ENCODE measurements around the gene EPS8L2. TPM values are rescaled to one million over a fixed set of nuclear protein-coding genes. Genes with fewer than 3 reads are reported as not detected.

EPS8L2 gene
- total and polyA plus RNA-seq, 2 donors: 3.9 to 28.8 TPM

GRCh38 chr11:693415-693831 lies 12.6 kb upstream of the EPS8L2 start:
- Histone ChIP-seq H3K36me3 (ENCODE audit: control insufficient read depth in 2 of 2, insufficient read depth in 2 of 2, low read length in 1 of 2) (peaks cover 20% of the 10 kb centered on the region in 2 donors), H3K27ac (ENCODE audit: low read depth in 1 of 2, low read length in 1 of 2) (peak overlapping the region; percentile 15 to 73), H3K4me3 (ENCODE audit: low read length in 2 of 2) (peak overlapping the region in 1 of 2 donors; percentile 24), H3K4me1 (ENCODE audit: control insufficient read depth in 2 of 2, insufficient read depth in 2 of 2, low read length in 2 of 2) (peaks cover 19 to 72% of the 10 kb centered on the region in 2 donors), H3K27me3 (ENCODE audit: control insufficient read depth in 2 of 2, insufficient read depth in 1 of 2, low read length in 1 of 2) (no peaks in the 10 kb centered on the region), H3K9me3 (ENCODE audit: control insufficient read depth in 2 of 2, insufficient read depth in 1 of 2, low read length in 1 of 2) (peaks cover 0 to 2% of the 10 kb centered on the region in 2 donors)
- no peak for DNase-seq (ENCODE audit: low read depth in 6 of 9, low spot score in 9 of 9)
- 77% methylated on average over 13 of the region's 13 CpGs for WGBS

- Histone ChIP-seq H3K36me3 (ENCODE audit: control insufficient read depth in 2 of 2, insufficient read depth in 2 of 2, low read length in 1 of 2) (peaks cover 18% of the 10 kb centered on the region in 2 donors), H3K27me3 (ENCODE audit: control insufficient read depth in 2 of 2, insufficient read depth in 1 of 2, low read length in 1 of 2) (no peaks in the 10 kb centered on the region), H3K4me3 (ENCODE audit: low read length in 2 of 2) (peak overlapping the region; percentile 24 to 82), H3K27ac (ENCODE audit: low read depth in 1 of 2, low read length in 1 of 2) (peak overlapping the region; percentile 3 to 73), H3K4me1 (ENCODE audit: control insufficient read depth in 2 of 2, insufficient read depth in 2 of 2, low read length in 2 of 2) (peaks cover 19 to 69% of the 10 kb centered on the region in 2 donors), H3K9me3 (ENCODE audit: control insufficient read depth in 2 of 2, insufficient read depth in 1 of 2, low read length in 1 of 2) (peaks cover 0 to 2% of the 10 kb centered on the region in 2 donors)
- WGBS: 68% methylated on average over 15 of the region's 15 CpGs
- DNase-seq (ENCODE audit: low read depth in 6 of 9, low spot score in 9 of 9): no peak
These were observed 12.0 kb upstream of the EPS8L2 start for GRCh38 chr11:693887-694562.

- WGBS: 3% methylated on average over 103 of the region's 103 CpGs
- H3K9me3 ChIP-seq (ENCODE audit: control insufficient read depth in 2 of 2, insufficient read depth in 1 of 2, low read length in 1 of 2): peaks cover 0 to 2% of the 10 kb centered on the region in 2 donors
- no peaks in the 10 kb centered on the region for H3K27me3 ChIP-seq (ENCODE audit: control insufficient read depth in 2 of 2, insufficient read depth in 1 of 2, low read length in 1 of 2)
- H3K27ac ChIP-seq (ENCODE audit: low read depth in 1 of 2, low read length in 1 of 2): peak within 1 kb of the TSS; percentile 100
- peak within 1 kb of the TSS; percentile 82 to 95 for H3K4me3 ChIP-seq (ENCODE audit: low read length in 2 of 2)
- peaks cover 14 to 19% of the 10 kb centered on the region in 2 donors for H3K36me3 ChIP-seq (ENCODE audit: control insufficient read depth in 2 of 2, insufficient read depth in 2 of 2, low read length in 1 of 2)
- H3K4me1 ChIP-seq (ENCODE audit: control insufficient read depth in 2 of 2, insufficient read depth in 2 of 2, low read length in 2 of 2): peaks cover 19 to 64% of the 10 kb centered on the region in 2 donors
- DNase-seq (ENCODE audit: low read depth in 6 of 9, low spot score in 9 of 9): peak; percentile 90 to 98 (median 97)
These were observed 11.3 kb upstream of the EPS8L2 start, which contains the start of gene DEAF1 for GRCh38 chr11:694563-695287. Gene DEAF1 (minus strand): TSS chr11:695222. CDS start chr11:695047, 175 bp downstream.

- H3K4me1 ChIP-seq (ENCODE audit: control insufficient read depth in 2 of 2, insufficient read depth in 2 of 2, low read length in 2 of 2): peaks cover 19 to 62% of the 10 kb centered on the region in 2 donors
These were observed 10.8 kb upstream of the EPS8L2 start for GRCh38 chr11:695288-695537.

GRCh38 chr11:695538-696248 lies 10.3 kb upstream of the EPS8L2 start, which contains the start of gene TMEM80:
Gene TMEM80 (plus strand): TSS chr11:695816. CDS start chr11:695828, 12 bp downstream.
- Histone ChIP-seq H3K27ac (ENCODE audit: low read depth in 1 of 2, low read length in 1 of 2) (peak within 1 kb of the TSS; percentile 100), H3K36me3 (ENCODE audit: control insufficient read depth in 2 of 2, insufficient read depth in 2 of 2, low read length in 1 of 2) (peaks cover 15 to 22% of the 10 kb centered on the region in 2 donors), H3K9me3 (ENCODE audit: control insufficient read depth in 2 of 2, insufficient read depth in 1 of 2, low read length in 1 of 2) (peaks cover 0 to 2% of the 10 kb centered on the region in 2 donors), H3K27me3 (ENCODE audit: control insufficient read depth in 2 of 2, insufficient read depth in 1 of 2, low read length in 1 of 2) (no peaks in the 10 kb centered on the region), H3K4me3 (ENCODE audit: low read length in 2 of 2) (peak within 1 kb of the TSS; percentile 82 to 95), H3K4me1 (ENCODE audit: control insufficient read depth in 2 of 2, insufficient read depth in 2 of 2, low read length in 2 of 2) (peaks cover 19 to 58% of the 10 kb centered on the region in 2 donors)
- DNase-seq (ENCODE audit: low read depth in 6 of 9, low spot score in 9 of 9): peak; percentile 78 to 97 (median 90)
- under 1% methylated on average over 101 of the region's 101 CpGs for WGBS

More at GRCh38 chr11:695288-695537, 10.8 kb upstream of the EPS8L2 start:
- Histone ChIP-seq H3K36me3 (ENCODE audit: control insufficient read depth in 2 of 2, insufficient read depth in 2 of 2, low read length in 1 of 2) (peaks cover 15 to 20% of the 10 kb centered on the region in 2 donors), H3K4me3 (ENCODE audit: low read length in 2 of 2) (peak overlapping the region; percentile 82 to 95), H3K9me3 (ENCODE audit: control insufficient read depth in 2 of 2, insufficient read depth in 1 of 2, low read length in 1 of 2) (peaks cover 0 to 2% of the 10 kb centered on the region in 2 donors), H3K27me3 (ENCODE audit: control insufficient read depth in 2 of 2, insufficient read depth in 1 of 2, low read length in 1 of 2) (no peaks in the 10 kb centered on the region), H3K27ac (ENCODE audit: low read depth in 1 of 2, low read length in 1 of 2) (peak overlapping the region; percentile 100)
- DNase-seq (ENCODE audit: low read depth in 6 of 9, low spot score in 9 of 9): no peak
- WGBS: under 1% methylated on average over 25 of the region's 25 CpGs

GRCh38 chr11:696955-697491 lies 9.0 kb upstream of the EPS8L2 start:
- Histone ChIP-seq H3K27me3 (ENCODE audit: control insufficient read depth in 2 of 2, insufficient read depth in 1 of 2, low read length in 1 of 2) (no peaks in the 10 kb centered on the region), H3K27ac (ENCODE audit: low read depth in 1 of 2, low read length in 1 of 2) (peak overlapping the region in 1 of 2 donors; percentile 43), H3K4me1 (ENCODE audit: control insufficient read depth in 2 of 2, insufficient read depth in 2 of 2, low read length in 2 of 2) (peaks cover 19 to 45% of the 10 kb centered on the region in 2 donors), H3K4me3 (ENCODE audit: low read length in 2 of 2) (no peak overlapping the region), H3K9me3 (ENCODE audit: control insufficient read depth in 2 of 2, insufficient read depth in 1 of 2, low read length in 1 of 2) (peaks cover 0 to 2% of the 10 kb centered on the region in 2 donors), H3K36me3 (ENCODE audit: control insufficient read depth in 2 of 2, insufficient read depth in 2 of 2, low read length in 1 of 2) (peaks cover 15 to 24% of the 10 kb centered on the region in 2 donors)
- 92% methylated on average over 11 of the region's 11 CpGs for WGBS
- DNase-seq (ENCODE audit: low read depth in 6 of 9, low spot score in 9 of 9): no peak

- Histone ChIP-seq H3K4me1 (ENCODE audit: control insufficient read depth in 2 of 2, insufficient read depth in 2 of 2, low read length in 2 of 2) (peaks cover 19 to 36% of the 10 kb centered on the region in 2 donors), H3K27me3 (ENCODE audit: control insufficient read depth in 2 of 2, insufficient read depth in 1 of 2, low read length in 1 of 2) (no peaks in the 10 kb centered on the region), H3K9me3 (ENCODE audit: control insufficient read depth in 2 of 2, insufficient read depth in 1 of 2, low read length in 1 of 2) (peaks cover 0 to 2% of the 10 kb centered on the region in 2 donors), H3K4me3 (ENCODE audit: low read length in 2 of 2) (no peak overlapping the region), H3K36me3 (ENCODE audit: control insufficient read depth in 2 of 2, insufficient read depth in 2 of 2, low read length in 1 of 2) (peaks cover 24 to 30% of the 10 kb centered on the region in 2 donors), H3K27ac (ENCODE audit: low read depth in 1 of 2, low read length in 1 of 2) (peak overlapping the region; percentile 38 to 43)
- DNase-seq (ENCODE audit: low read depth in 6 of 9, low spot score in 9 of 9): no peak
- 83% methylated on average over 11 of the region's 11 CpGs for WGBS
These were observed 8.2 kb upstream of the EPS8L2 start for GRCh38 chr11:697811-698311.

- Histone ChIP-seq H3K27me3 (ENCODE audit: control insufficient read depth in 2 of 2, insufficient read depth in 1 of 2, low read length in 1 of 2) (no peaks in the 10 kb centered on the region), H3K4me1 (ENCODE audit: control insufficient read depth in 2 of 2, insufficient read depth in 2 of 2, low read length in 2 of 2) (peaks cover 13 to 29% of the 10 kb centered on the region in 2 donors), H3K36me3 (ENCODE audit: control insufficient read depth in 2 of 2, insufficient read depth in 2 of 2, low read length in 1 of 2) (peaks cover 30 to 31% of the 10 kb centered on the region in 2 donors), H3K4me3 (ENCODE audit: low read length in 2 of 2) (no peak overlapping the region), H3K9me3 (ENCODE audit: control insufficient read depth in 2 of 2, insufficient read depth in 1 of 2, low read length in 1 of 2) (peaks cover 0 to 2% of the 10 kb centered on the region in 2 donors), H3K27ac (ENCODE audit: low read depth in 1 of 2, low read length in 1 of 2) (peak overlapping the region in 1 of 2 donors; percentile 15)
- no peak for DNase-seq (ENCODE audit: low read depth in 6 of 9, low spot score in 9 of 9)
- 88% methylated on average over 17 of the region's 17 CpGs for WGBS
These were observed 7.4 kb upstream of the EPS8L2 start for GRCh38 chr11:698493-699115.
